GM23338 (cell line): ENCODE data around the gene OSBPL5. TPM values are rescaled to one million over a fixed set of nuclear protein-coding genes. Genes with fewer than 3 reads are reported as not detected.

Source experiments
- ATAC-seq: fragments of 200-7000 bp; cut with Tn5 transposase; 3 replicates; pipeline ENCODE4 v1.9.1; 2020
- DNase-seq: peaks from one replicate; pipeline ENCODE4 v3.0.0-alpha.2; 2015; ENCODE audit warnings: low spot score
- H2AFZ ChIP-seq: fragments of 200-600 bp; sonication (generic); 2 replicates; pipeline ENCODE4 v1.8.0; 2016; ENCODE audit warnings: antibody characterized with exemption, mild to moderate bottlenecking, moderate library complexity
- H3F3A ChIP-seq: fragments of 200-600 bp; sonication (generic); replicated peaks from 2 replicates; pipeline ENCODE4 v1.8.0; 2017; ENCODE audit warnings: antibody characterized with exemption, mixed run types, low read depth
- H3K27ac ChIP-seq: fragments of 200-600 bp; sonication (generic); 2 replicates; pipeline ENCODE4 v1.6.1; 2016; ENCODE audit warnings: low read depth
- H3K27me3 ChIP-seq: fragments of 200-600 bp; sonication (generic); 2 replicates; pipeline ENCODE4 v1.8.0; 2016; ENCODE audit warnings: mild to moderate bottlenecking, mixed run types, moderate library complexity; ENCODE audit not compliant: insufficient read depth
- H3K36me3 ChIP-seq: fragments of 200-600 bp; sonication (generic); 2 replicates; pipeline ENCODE4 v1.8.0; 2016; ENCODE audit warnings: mild to moderate bottlenecking; ENCODE audit not compliant: insufficient read depth
- H3K4me1 ChIP-seq: fragments of 200-600 bp; sonication (generic); 2 replicates; pipeline ENCODE4 v1.8.0; 2016; ENCODE audit warnings: mild to moderate bottlenecking, moderate library complexity; ENCODE audit not compliant: insufficient read depth
- H3K4me2 ChIP-seq: fragments of 200-600 bp; sonication (generic); 2 replicates; pipeline ENCODE4 v1.7.1; 2017; ENCODE audit warnings: mixed run types
- H3K4me3 ChIP-seq: fragments of 200-600 bp; sonication (generic); 2 replicates; pipeline ENCODE4 v1.6.1; 2016; ENCODE audit warnings: mixed run types
- H3K79me2 ChIP-seq: fragments of 200-600 bp; sonication (generic); replicated peaks from 2 replicates; pipeline ENCODE4 v1.8.0; 2017; ENCODE audit warnings: mild to moderate bottlenecking; ENCODE audit not compliant: insufficient read depth
- H3K9me2 ChIP-seq: fragments of 200-600 bp; sonication (generic); 2 replicates; pipeline ENCODE4 v1.8.0; 2017; ENCODE audit not compliant: insufficient read depth
- H4K20me1 ChIP-seq: fragments of 200-600 bp; sonication (generic); replicated peaks from 2 replicates; pipeline ENCODE4 v1.8.0; 2017; ENCODE audit warnings: mild to moderate bottlenecking; ENCODE audit not compliant: insufficient read depth
- H3K27ac Mint-ChIP-seq: 2 replicates; pipeline ENCODE4 v1.8.0; 2020; ENCODE audit warnings: inconsistent platforms, mild to moderate bottlenecking, moderate library complexity, mixed read lengths
- H3K27me3 Mint-ChIP-seq: 3 replicates; pipeline ENCODE4 v1.8.0; 2022; ENCODE audit warnings: low read depth, mild to moderate bottlenecking, moderate library complexity, mixed read lengths, inconsistent platforms; ENCODE audit not compliant: insufficient read depth, poor library complexity
- H3K36me3 Mint-ChIP-seq: 3 replicates; pipeline ENCODE4 v1.8.0; 2021; ENCODE audit warnings: low read depth, mild to moderate bottlenecking, inconsistent platforms, moderate library complexity, mixed read lengths
- H3K4me1 Mint-ChIP-seq: 3 replicates; pipeline ENCODE4 v1.8.0; 2020; ENCODE audit warnings: mild to moderate bottlenecking, inconsistent platforms, mixed read lengths
- H3K4me3 Mint-ChIP-seq: 3 replicates; pipeline ENCODE4 v1.8.0; 2021; ENCODE audit warnings: moderate library complexity, mild to moderate bottlenecking, inconsistent platforms, mixed read lengths
- H3K9me3 Mint-ChIP-seq: 3 replicates; pipeline ENCODE4 v1.8.0; 2020; ENCODE audit warnings: moderate library complexity, mild to moderate bottlenecking, inconsistent platforms, mixed read lengths
- EZH2 ChIP-seq: fragments of 200-600 bp; sonication (generic); IDR thresholded peaks from one replicate; pipeline ENCODE4 v1.8.0; 2017; ENCODE audit warnings: antibody characterized with exemption, mild to moderate bottlenecking, low read depth; ENCODE audit not compliant: unreplicated experiment
- EZH2phosphoT487 ChIP-seq: fragments of 200-600 bp; sonication (generic); IDR thresholded peaks from one replicate; pipeline ENCODE4 v1.8.1; 2018; ENCODE audit warnings: antibody characterized with exemption; ENCODE audit not compliant: unreplicated experiment
- JUNB ChIP-seq: IDR thresholded peaks from one replicate; pipeline ENCODE4 v1.6.1; 2016; ENCODE audit warnings: antibody characterized with exemption; ENCODE audit not compliant: unreplicated experiment
- NANOG ChIP-seq: IDR thresholded peaks from 2 replicates; pipeline ENCODE4 v1.6.1; 2016; ENCODE audit warnings: antibody characterized with exemption, borderline replicate concordance
- POLR2AphosphoS5 ChIP-seq: IDR thresholded peaks from 2 replicates; pipeline ENCODE4 v1.6.1; 2016; ENCODE audit warnings: antibody characterized with exemption, low read depth
- STAT1 ChIP-seq: IDR thresholded peaks from one replicate; pipeline ENCODE4 v1.6.1; 2016; ENCODE audit warnings: antibody characterized with exemption; ENCODE audit not compliant: unreplicated experiment
- ZNF114 ChIP-seq: fragments of 250-450 bp; sonication (Bioruptor Pico); IDR thresholded peaks from 2 replicates; pipeline ENCODE4 v1.5.0; 2020; ENCODE audit warnings: mild to moderate bottlenecking, moderate library complexity
- polyA plus RNA-seq: library from polyadenylated mRNA; unstranded; fragments of >200 nt; fragmentation: Nextera tagmentation; extraction: Ambion mirVana; gene quantifications from 2 replicates; pipeline ENCODE4 v1.2.1, GENCODE V29; 2016
- total RNA-seq: library from RNA; depleted of rRNA; stranded (reverse); fragments of >200 nt; shearing (Covaris generic); gene quantifications from 2 replicates; pipeline ENCODE4 v1.2.3, GENCODE V29; 2014
- TF ChIP-seq, protein P1 (sequence below): IDR thresholded peaks from one replicate; pipeline ENCODE4 v1.6.1; 2018; ENCODE audit warnings: antibody characterized with exemption; ENCODE audit not compliant: unreplicated experiment
- TF ChIP-seq, protein P2 (sequence below), 2 experiments: fragments of 200-600 bp in 1 of 2; sonication (generic) in 1 of 2; conservative IDR thresholded peaks; 2 replicates each; pipeline versions ENCODE4 v1.5.1 to v1.6.1; 2016 to 2017; ENCODE audit warnings: antibody characterized with exemption in 2 of 2, low read depth in 2 of 2, mild to moderate bottlenecking in 2 of 2, moderate library complexity in 1 of 2
- TF ChIP-seq, protein P3 (sequence below): fragments of 250-450 bp; sonication (Bioruptor Pico); IDR thresholded peaks from 2 replicates; pipeline ENCODE4 v1.5.0; 2020; ENCODE audit warnings: mild to moderate bottlenecking, moderate library complexity

Gene OSBPL5
- total and polyA plus RNA-seq, 2 experiments from 2014 or later, result 2.7 to 12.0 TPM

DNA sequence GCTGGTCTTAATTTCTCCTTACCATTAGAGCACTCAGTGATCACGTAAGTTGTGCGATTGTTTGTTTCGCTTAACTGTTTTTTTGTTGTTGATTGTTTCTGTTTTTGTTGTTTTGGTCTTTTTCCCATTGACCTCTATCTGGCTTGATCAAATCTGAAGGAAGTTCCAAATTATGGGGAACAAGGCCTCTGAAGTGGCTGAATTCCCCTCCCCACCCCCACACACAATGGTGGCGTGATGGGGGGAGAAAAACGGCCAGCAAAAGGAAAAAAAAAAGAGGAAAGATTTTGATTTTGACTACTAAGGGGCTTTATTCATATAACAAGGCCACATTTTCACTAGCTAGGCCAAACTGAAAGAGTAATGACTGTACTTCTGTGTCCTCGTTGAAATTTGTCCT, 53.6 kb downstream of the OSBPL5 start:
- no peaks in the 10 kb centered on the region for H3K4me1 ChIP-seq
- H3K9me2 ChIP-seq, result no peaks in the 10 kb centered on the region
- Mint-ChIP-seq H3K4me3 (no peak overlapping the region), H3K4me1 (peaks cover 13% of the 10 kb centered on the region), H3K27me3 (peaks cover 1% of the 10 kb centered on the region), H3K27ac (no peak overlapping the region), H3K9me3 (peaks cover 60% of the 10 kb centered on the region), H3K36me3 (peaks cover 51% of the 10 kb centered on the region)
- no peak for ATAC-seq
- H3K4me3 ChIP-seq, result no peak overlapping the region
- H2AFZ ChIP-seq, result no peak overlapping the region
- peaks cover 28% of the 10 kb centered on the region for H3K36me3 ChIP-seq
- TF ChIP-seq POLR2AphosphoS5, result no peak
- no peak for TF ChIP-seq EZH2phosphoT487
- no peak for TF ChIP-seq STAT1
- DNase-seq, result no peak
- no peaks in the 10 kb centered on the region for H4K20me1 ChIP-seq
- no peaks in the 10 kb centered on the region for H3K27me3 ChIP-seq
- H3K4me2 ChIP-seq, result no peak overlapping the region
- no peaks in the 10 kb centered on the region for H3K79me2 ChIP-seq
- no peak overlapping the region for H3K27ac ChIP-seq
- 0 out of 2 replicates have a peak, but pooled peaks cover 3% of the 10 kb centered on the region for H3F3A ChIP-seq

DNA sequence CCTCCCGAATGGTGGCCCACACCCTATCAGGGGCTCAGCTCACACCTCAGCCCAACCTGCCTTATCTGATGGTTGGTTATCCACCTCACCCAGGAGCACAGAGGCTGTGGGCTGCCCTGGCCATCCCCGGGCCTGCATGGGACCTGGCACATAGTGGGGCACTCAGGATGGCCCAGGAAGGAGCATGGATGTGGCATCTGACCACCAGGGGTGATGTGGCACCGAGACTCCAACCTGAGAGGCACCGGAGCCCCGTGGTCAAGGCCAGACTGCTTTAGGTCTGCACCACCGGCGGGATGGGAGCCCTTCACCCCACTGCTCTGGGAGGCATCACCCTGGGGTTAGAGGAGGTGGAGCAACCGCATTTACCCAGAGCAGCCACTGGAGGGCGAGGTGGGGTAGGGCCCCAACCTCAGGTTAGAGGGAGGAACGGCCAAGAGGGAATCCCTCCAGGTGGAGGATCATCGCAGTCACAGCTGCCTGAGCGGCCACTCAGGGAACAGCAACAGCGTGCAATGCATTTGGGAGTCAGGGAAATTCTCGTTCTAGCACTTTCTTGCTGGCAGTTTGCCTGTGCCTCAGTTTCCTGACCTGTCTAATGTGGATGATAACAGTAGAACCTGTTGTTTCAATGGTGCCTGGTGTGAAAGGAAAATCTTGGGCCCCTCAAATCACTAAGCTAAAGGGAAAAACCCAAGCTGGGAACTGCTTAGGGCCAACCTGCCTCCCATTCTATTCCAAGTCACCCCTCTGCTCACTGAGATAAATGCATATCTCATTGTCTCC, 55.0 kb downstream of the OSBPL5 start:
- peak; percentile 90 for ATAC-seq
- TF ChIP-seq JUNB (no peak), ZNF114 (no peak), EZH2phosphoT487 (no peak), NANOG (no peak), EZH2 (no peak)
- TF ChIP-seq, protein P1, sequence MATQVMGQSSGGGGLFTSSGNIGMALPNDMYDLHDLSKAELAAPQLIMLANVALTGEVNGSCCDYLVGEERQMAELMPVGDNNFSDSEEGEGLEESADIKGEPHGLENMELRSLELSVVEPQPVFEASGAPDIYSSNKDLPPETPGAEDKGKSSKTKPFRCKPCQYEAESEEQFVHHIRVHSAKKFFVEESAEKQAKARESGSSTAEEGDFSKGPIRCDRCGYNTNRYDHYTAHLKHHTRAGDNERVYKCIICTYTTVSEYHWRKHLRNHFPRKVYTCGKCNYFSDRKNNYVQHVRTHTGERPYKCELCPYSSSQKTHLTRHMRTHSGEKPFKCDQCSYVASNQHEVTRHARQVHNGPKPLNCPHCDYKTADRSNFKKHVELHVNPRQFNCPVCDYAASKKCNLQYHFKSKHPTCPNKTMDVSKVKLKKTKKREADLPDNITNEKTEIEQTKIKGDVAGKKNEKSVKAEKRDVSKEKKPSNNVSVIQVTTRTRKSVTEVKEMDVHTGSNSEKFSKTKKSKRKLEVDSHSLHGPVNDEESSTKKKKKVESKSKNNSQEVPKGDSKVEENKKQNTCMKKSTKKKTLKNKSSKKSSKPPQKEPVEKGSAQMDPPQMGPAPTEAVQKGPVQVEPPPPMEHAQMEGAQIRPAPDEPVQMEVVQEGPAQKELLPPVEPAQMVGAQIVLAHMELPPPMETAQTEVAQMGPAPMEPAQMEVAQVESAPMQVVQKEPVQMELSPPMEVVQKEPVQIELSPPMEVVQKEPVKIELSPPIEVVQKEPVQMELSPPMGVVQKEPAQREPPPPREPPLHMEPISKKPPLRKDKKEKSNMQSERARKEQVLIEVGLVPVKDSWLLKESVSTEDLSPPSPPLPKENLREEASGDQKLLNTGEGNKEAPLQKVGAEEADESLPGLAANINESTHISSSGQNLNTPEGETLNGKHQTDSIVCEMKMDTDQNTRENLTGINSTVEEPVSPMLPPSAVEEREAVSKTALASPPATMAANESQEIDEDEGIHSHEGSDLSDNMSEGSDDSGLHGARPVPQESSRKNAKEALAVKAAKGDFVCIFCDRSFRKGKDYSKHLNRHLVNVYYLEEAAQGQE, result no peak
- TF ChIP-seq, protein P2, sequence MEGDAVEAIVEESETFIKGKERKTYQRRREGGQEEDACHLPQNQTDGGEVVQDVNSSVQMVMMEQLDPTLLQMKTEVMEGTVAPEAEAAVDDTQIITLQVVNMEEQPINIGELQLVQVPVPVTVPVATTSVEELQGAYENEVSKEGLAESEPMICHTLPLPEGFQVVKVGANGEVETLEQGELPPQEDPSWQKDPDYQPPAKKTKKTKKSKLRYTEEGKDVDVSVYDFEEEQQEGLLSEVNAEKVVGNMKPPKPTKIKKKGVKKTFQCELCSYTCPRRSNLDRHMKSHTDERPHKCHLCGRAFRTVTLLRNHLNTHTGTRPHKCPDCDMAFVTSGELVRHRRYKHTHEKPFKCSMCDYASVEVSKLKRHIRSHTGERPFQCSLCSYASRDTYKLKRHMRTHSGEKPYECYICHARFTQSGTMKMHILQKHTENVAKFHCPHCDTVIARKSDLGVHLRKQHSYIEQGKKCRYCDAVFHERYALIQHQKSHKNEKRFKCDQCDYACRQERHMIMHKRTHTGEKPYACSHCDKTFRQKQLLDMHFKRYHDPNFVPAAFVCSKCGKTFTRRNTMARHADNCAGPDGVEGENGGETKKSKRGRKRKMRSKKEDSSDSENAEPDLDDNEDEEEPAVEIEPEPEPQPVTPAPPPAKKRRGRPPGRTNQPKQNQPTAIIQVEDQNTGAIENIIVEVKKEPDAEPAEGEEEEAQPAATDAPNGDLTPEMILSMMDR (conservative IDR thresholded peaks at IDR 0.05; ENCODE audit: low read depth in 2 of 2), result peak; percentile 69 to 95
- TF ChIP-seq, protein P3, sequence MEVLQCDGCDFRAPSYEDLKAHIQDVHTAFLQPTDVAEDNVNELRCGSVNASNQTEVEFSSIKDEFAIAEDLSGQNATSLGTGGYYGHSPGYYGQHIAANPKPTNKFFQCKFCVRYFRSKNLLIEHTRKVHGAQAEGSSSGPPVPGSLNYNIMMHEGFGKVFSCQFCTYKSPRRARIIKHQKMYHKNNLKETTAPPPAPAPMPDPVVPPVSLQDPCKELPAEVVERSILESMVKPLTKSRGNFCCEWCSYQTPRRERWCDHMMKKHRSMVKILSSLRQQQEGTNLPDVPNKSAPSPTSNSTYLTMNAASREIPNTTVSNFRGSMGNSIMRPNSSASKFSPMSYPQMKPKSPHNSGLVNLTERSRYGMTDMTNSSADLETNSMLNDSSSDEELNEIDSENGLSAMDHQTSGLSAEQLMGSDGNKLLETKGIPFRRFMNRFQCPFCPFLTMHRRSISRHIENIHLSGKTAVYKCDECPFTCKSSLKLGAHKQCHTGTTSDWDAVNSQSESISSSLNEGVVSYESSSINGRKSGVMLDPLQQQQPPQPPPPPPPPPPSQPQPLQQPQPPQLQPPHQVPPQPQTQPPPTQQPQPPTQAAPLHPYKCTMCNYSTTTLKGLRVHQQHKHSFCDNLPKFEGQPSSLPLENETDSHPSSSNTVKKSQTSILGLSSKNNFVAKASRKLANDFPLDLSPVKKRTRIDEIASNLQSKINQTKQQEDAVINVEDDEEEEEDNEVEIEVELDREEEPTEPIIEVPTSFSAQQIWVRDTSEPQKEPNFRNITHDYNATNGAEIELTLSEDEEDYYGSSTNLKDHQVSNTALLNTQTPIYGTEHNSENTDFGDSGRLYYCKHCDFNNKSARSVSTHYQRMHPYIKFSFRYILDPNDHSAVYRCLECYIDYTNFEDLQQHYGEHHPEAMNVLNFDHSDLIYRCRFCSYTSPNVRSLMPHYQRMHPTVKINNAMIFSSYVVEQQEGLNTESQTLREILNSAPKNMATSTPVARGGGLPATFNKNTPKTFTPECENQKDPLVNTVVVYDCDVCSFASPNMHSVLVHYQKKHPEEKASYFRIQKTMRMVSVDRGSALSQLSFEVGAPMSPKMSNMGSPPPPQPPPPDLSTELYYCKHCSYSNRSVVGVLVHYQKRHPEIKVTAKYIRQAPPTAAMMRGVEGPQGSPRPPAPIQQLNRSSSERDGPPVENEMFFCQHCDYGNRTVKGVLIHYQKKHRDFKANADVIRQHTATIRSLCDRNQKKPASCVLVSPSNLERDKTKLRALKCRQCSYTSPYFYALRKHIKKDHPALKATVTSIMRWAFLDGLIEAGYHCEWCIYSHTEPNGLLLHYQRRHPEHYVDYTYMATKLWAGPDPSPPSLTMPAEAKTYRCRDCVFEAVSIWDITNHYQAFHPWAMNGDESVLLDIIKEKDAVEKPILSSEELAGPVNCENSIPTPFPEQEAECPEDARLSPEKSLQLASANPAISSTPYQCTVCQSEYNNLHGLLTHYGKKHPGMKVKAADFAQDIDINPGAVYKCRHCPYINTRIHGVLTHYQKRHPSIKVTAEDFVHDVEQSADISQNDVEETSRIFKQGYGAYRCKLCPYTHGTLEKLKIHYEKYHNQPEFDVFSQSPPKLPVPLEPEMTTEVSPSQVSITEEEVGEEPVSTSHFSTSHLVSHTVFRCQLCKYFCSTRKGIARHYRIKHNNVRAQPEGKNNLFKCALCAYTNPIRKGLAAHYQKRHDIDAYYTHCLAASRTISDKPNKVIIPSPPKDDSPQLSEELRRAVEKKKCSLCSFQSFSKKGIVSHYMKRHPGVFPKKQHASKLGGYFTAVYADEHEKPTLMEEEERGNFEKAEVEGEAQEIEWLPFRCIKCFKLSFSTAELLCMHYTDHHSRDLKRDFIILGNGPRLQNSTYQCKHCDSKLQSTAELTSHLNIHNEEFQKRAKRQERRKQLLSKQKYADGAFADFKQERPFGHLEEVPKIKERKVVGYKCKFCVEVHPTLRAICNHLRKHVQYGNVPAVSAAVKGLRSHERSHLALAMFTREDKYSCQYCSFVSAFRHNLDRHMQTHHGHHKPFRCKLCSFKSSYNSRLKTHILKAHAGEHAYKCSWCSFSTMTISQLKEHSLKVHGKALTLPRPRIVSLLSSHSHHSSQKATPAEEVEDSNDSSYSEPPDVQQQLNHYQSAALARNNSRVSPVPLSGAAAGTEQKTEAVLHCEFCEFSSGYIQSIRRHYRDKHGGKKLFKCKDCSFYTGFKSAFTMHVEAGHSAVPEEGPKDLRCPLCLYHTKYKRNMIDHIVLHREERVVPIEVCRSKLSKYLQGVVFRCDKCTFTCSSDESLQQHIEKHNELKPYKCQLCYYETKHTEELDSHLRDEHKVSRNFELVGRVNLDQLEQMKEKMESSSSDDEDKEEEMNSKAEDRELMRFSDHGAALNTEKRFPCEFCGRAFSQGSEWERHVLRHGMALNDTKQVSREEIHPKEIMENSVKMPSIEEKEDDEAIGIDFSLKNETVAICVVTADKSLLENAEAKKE (CRISPR knock-in tag), result no peak

More for the DNA sequence above, 55.0 kb downstream of the OSBPL5 start:
- Mint-ChIP-seq H3K27ac (no peak overlapping the region), H3K36me3 (peaks cover 44% of the 10 kb centered on the region), H3K4me1 (peaks cover 14% of the 10 kb centered on the region), H3K9me3 (peaks cover 49% of the 10 kb centered on the region), H3K27me3 (peaks cover 1% of the 10 kb centered on the region), H3K4me3 (no peak overlapping the region)
- Histone ChIP-seq H3K4me3 (no peak overlapping the region), H3K27me3 (no peaks in the 10 kb centered on the region), H3K27ac (no peak overlapping the region), H4K20me1 (no peaks in the 10 kb centered on the region), H3K4me1 (no peaks in the 10 kb centered on the region), H3K79me2 (no peaks in the 10 kb centered on the region), H3F3A (0 out of 2 replicates have a peak, but pooled peaks cover 3% of the 10 kb centered on the region), H3K9me2 (no peaks in the 10 kb centered on the region), H2AFZ (no peak overlapping the region), H3K4me2 (no peak overlapping the region), H3K36me3 (peaks cover 19% of the 10 kb centered on the region)
- peak; percentile 89 for DNase-seq
